Neural cell (in vitro differentiated cells): ENCODE results near the gene ONECUT1. TPM values are rescaled to one million over a fixed set of nuclear protein-coding genes. Genes with fewer than 3 reads are reported as not detected.

Experiments used
- H2AFZ ChIP-seq: fragments of 200-600, 300-800 bp; sonication (generic), shearing (Covaris generic); 2 replicates; pipeline ENCODE4 v1.6.0; 2014; ENCODE audit warnings: low read depth, mild to moderate bottlenecking, antibody characterized with exemption, low read length, moderate library complexity
- H3F3A ChIP-seq: fragments of 200-600 bp; shearing (Covaris generic); 2 replicates; pipeline ENCODE4 v1.6.1; 2016; ENCODE audit warnings: mild to moderate bottlenecking, moderate library complexity, mixed read lengths, antibody characterized with exemption, low read length; ENCODE audit not compliant: insufficient read depth, poor library complexity, severe bottlenecking
- H3K27ac ChIP-seq: fragments of 200-600, 300-800 bp; sonication (generic), shearing (Covaris generic); 2 replicates; pipeline ENCODE4 v1.5.1; 2014; ENCODE audit warnings: mild to moderate bottlenecking, low read length, moderate library complexity
- H3K27me3 ChIP-seq: fragments of 300-800, 200-600 bp; sonication (generic), shearing (Covaris generic); 2 replicates; pipeline ENCODE4 v1.6.0; 2014; ENCODE audit warnings: mild to moderate bottlenecking, low read depth, low read length, moderate library complexity; ENCODE audit not compliant: insufficient read depth
- H3K36me3 ChIP-seq: fragments of 300-800, 200-600 bp; sonication (generic), shearing (Covaris generic); 2 replicates; pipeline ENCODE4 v1.5.1; 2014; ENCODE audit warnings: mild to moderate bottlenecking, antibody characterized with exemption, low read length, moderate library complexity; ENCODE audit not compliant: insufficient read depth
- H3K4me2 ChIP-seq: fragments of 300-800, 200-600 bp; sonication (generic), shearing (Covaris generic); 2 replicates; pipeline ENCODE4 v1.6.0; 2014; ENCODE audit warnings: mild to moderate bottlenecking, low read length
- H3K4me3 ChIP-seq: fragments of 300-800, 200-600 bp; sonication (generic), shearing (Covaris generic); 2 replicates; pipeline ENCODE4 v1.5.1; 2014; ENCODE audit warnings: mild to moderate bottlenecking, low read length, moderate library complexity
- H3K79me2 ChIP-seq: fragments of 200-600 bp; shearing (Covaris generic); replicated peaks from 2 replicates; pipeline ENCODE4 v1.6.0; 2014; ENCODE audit warnings: mild to moderate bottlenecking, low read length, moderate library complexity; ENCODE audit not compliant: insufficient read depth
- H3K9ac ChIP-seq: fragments of 300-800, 200-600 bp; sonication (generic), shearing (Covaris generic); 2 replicates; pipeline ENCODE4 v1.6.1; 2016; ENCODE audit warnings: mild to moderate bottlenecking, low read length, mixed read lengths
- H3K9me2 ChIP-seq: fragments of 200-600 bp; shearing (Covaris generic); 2 replicates; pipeline ENCODE4 v1.6.1; 2016; ENCODE audit warnings: mild to moderate bottlenecking, low read length, mixed read lengths; ENCODE audit not compliant: insufficient read depth
- H3K9me3 ChIP-seq: fragments of 200-600, 300-800 bp; sonication (generic), shearing (Covaris generic); 2 replicates; pipeline ENCODE4 v1.6.1; 2016; ENCODE audit warnings: mild to moderate bottlenecking, mixed run types, low read length, moderate library complexity, mixed read lengths
- H4K20me1 ChIP-seq: fragments of 200-600 bp; shearing (Covaris generic); 2 replicates; pipeline ENCODE4 v1.6.1; 2016; ENCODE audit warnings: mild to moderate bottlenecking, mixed run types; ENCODE audit not compliant: insufficient read depth
- EP300 ChIP-seq: fragments of 450-650 bp; conservative IDR thresholded peaks from 2 replicates; pipeline ENCODE4 v1.6.1; 2014; ENCODE audit warnings: antibody characterized with exemption, mild to moderate bottlenecking, moderate library complexity; ENCODE audit not compliant: poor library complexity, severe bottlenecking
- EZH2 ChIP-seq: fragments of 200-600, 300-800 bp; shearing (Covaris generic), sonication (generic); IDR thresholded peaks from 2 replicates; pipeline ENCODE4 v1.6.1; 2014; ENCODE audit warnings: antibody characterized with exemption, low read length, borderline replicate concordance, mild to moderate bottlenecking; ENCODE audit not compliant: insufficient read depth, poor library complexity, severe bottlenecking
- MXI1 ChIP-seq: fragments of 450-650 bp; conservative IDR thresholded peaks from 2 replicates; pipeline ENCODE4 v1.6.1; 2014; ENCODE audit warnings: antibody characterized with exemption, mild to moderate bottlenecking; ENCODE audit not compliant: poor library complexity, severe bottlenecking
- POLR2AphosphoS5 ChIP-seq: IDR thresholded peaks from 2 replicates; pipeline ENCODE4 v1.6.1; 2012
- RAD21 ChIP-seq: fragments of 450-650 bp; conservative IDR thresholded peaks from 2 replicates; pipeline ENCODE4 v1.6.1; 2014; ENCODE audit warnings: antibody characterized with exemption, mild to moderate bottlenecking, moderate library complexity
- REST ChIP-seq: IDR thresholded peaks from 2 replicates; pipeline ENCODE4 v1.6.1; 2012; ENCODE audit warnings: borderline replicate concordance
- SMC3 ChIP-seq: fragments of 450-650 bp; conservative IDR thresholded peaks from 2 replicates; pipeline ENCODE4 v1.6.1; 2014; ENCODE audit warnings: antibody characterized with exemption, mild to moderate bottlenecking, moderate library complexity; ENCODE audit not compliant: poor library complexity
- TAF1 ChIP-seq: IDR thresholded peaks from 2 replicates; pipeline ENCODE4 v1.6.1; 2012; ENCODE audit warnings: low read depth
- polyA plus RNA-seq: library from polyadenylated mRNA; depleted of rRNA; stranded (reverse); fragments of >200 nt; gene quantifications from 2 replicates; pipeline ENCODE4 v1.2.3, GENCODE V29; 2014
- TF ChIP-seq, protein P1 (sequence below): fragments of 450-650 bp; IDR thresholded peaks from 2 replicates; pipeline ENCODE4 v1.5.1; 2014; ENCODE audit warnings: antibody characterized with exemption, mild to moderate bottlenecking, moderate library complexity; ENCODE audit not compliant: poor library complexity, severe bottlenecking

The ONECUT1 gene
- polyA plus RNA-seq, 1 donor from 2014 or later: 1.2 TPM

GRCh38 chr15:52808996-52809395, 18.9 kb upstream of the ONECUT1 start:
- Histone ChIP-seq H4K20me1 (no peaks in the 10 kb centered on the region), H2AFZ (no peak overlapping the region), H3K9ac (no peak overlapping the region), H3K79me2 (no peaks in the 10 kb centered on the region), H3K9me3 (no peaks in the 10 kb centered on the region), H3K36me3 (no peaks in the 10 kb centered on the region), H3K4me2 (no peak overlapping the region), H3K27me3 (peaks cover 49% of the 10 kb centered on the region), H3F3A (no peaks in the 10 kb centered on the region), H3K4me3 (no peak overlapping the region), H3K27ac (no peak overlapping the region), H3K9me2 (no peaks in the 10 kb centered on the region)
- TF ChIP-seq RAD21: no peak
- no peak for TF ChIP-seq SMC3
- TF ChIP-seq REST: no peak
- TF ChIP-seq, protein P1, sequence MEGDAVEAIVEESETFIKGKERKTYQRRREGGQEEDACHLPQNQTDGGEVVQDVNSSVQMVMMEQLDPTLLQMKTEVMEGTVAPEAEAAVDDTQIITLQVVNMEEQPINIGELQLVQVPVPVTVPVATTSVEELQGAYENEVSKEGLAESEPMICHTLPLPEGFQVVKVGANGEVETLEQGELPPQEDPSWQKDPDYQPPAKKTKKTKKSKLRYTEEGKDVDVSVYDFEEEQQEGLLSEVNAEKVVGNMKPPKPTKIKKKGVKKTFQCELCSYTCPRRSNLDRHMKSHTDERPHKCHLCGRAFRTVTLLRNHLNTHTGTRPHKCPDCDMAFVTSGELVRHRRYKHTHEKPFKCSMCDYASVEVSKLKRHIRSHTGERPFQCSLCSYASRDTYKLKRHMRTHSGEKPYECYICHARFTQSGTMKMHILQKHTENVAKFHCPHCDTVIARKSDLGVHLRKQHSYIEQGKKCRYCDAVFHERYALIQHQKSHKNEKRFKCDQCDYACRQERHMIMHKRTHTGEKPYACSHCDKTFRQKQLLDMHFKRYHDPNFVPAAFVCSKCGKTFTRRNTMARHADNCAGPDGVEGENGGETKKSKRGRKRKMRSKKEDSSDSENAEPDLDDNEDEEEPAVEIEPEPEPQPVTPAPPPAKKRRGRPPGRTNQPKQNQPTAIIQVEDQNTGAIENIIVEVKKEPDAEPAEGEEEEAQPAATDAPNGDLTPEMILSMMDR: no peak
- no peak for TF ChIP-seq TAF1
- no peak for TF ChIP-seq EZH2
- no peak for TF ChIP-seq MXI1
- no peak for TF ChIP-seq POLR2AphosphoS5
- no peak for TF ChIP-seq EP300

GRCh38 chr15:52808441-52808840, 18.3 kb upstream of the ONECUT1 start:
- no peak overlapping the region for H3K27ac ChIP-seq
- no peaks in the 10 kb centered on the region for H3K36me3 ChIP-seq
- no peak overlapping the region for H3K4me2 ChIP-seq
- H2AFZ ChIP-seq: no peak overlapping the region
- TF ChIP-seq MXI1 (no peak), EZH2 (no peak), RAD21 (no peak), SMC3 (no peak), EP300 (no peak), REST (no peak), POLR2AphosphoS5 (no peak), TAF1 (no peak)
- TF ChIP-seq, protein P1: no peak
- no peaks in the 10 kb centered on the region for H3K9me3 ChIP-seq
- peaks cover 55% of the 10 kb centered on the region for H3K27me3 ChIP-seq
- no peak overlapping the region for H3K4me3 ChIP-seq
- no peaks in the 10 kb centered on the region for H3K79me2 ChIP-seq
- H4K20me1 ChIP-seq: no peaks in the 10 kb centered on the region
- no peak overlapping the region for H3K9ac ChIP-seq
- H3K9me2 ChIP-seq: no peaks in the 10 kb centered on the region
- no peaks in the 10 kb centered on the region for H3F3A ChIP-seq
